Pancreas (tissue), 10 donors: ENCODE results near the gene TSPAN17. TPM values are rescaled to one million over a fixed set of nuclear protein-coding genes. Genes with fewer than 3 reads are reported as not detected.

Experiments
- ATAC-seq, 4 donors: fragments of 200-7000 bp; cut with Tn5 transposase; one replicate each; pipeline versions ENCODE4 v1.8.0 to v1.9.1; 2020; ENCODE audit warnings: mild to moderate bottlenecking in 4 of 4, moderate library complexity in 4 of 4
- DNase-seq, 6 donors: peaks; one replicate each; pipeline ENCODE4 v3.0.0-alpha.2; 2020
- FAIRE-seq: peaks from 2 replicates; lab custom pipeline; 2012; peaks lifted over from hg19 to GRCh38; lab: Jason Lieb, UNC
- H3K27ac ChIP-seq, 4 donors: fragments of 200-600 bp; sonication (generic); 1 replicate in 3 of 4; 2 replicates in 1 of 4; pipeline versions ENCODE4 v1.5.0 to v1.8.0; 2020
- H3K27me3 ChIP-seq, 4 donors: fragments of 200-600 bp; one replicate each; pipeline ENCODE4 v1.8.0; 2021
- H3K36me3 ChIP-seq, 3 donors: fragments of 200-600 bp; sonication (generic) in 1 of 3; one replicate each; pipeline versions ENCODE4 v1.5.0 to v1.8.0; 2020 to 2021
- H3K4me1 ChIP-seq, 3 donors: fragments of 200-600 bp; one replicate each; pipeline ENCODE4 v1.8.0; 2021
- H3K4me3 ChIP-seq, 4 donors: fragments of 200-600 bp; sonication (generic) in 2 of 4; one replicate each; pipeline versions ENCODE4 v1.5.0 to v1.8.0; 2020 to 2021
- H3K9me3 ChIP-seq, 4 donors: fragments of 200-600 bp; one replicate each; pipeline ENCODE4 v1.8.0; 2021
- CTCF ChIP-seq, 4 donors: fragments of 200-600 bp; sonication (generic) in 3 of 4; IDR thresholded peaks; one replicate each; pipeline versions ENCODE4 v1.5.0 to v1.8.0; 2021; ENCODE audit warnings: antibody characterized with exemption in 4 of 4
- WGBS, 2 donors: extraction: QIAGEN DNeasy Blood & Tissue Kit; methylation state at CpG; one replicate each; pipeline ENCODE4 v1.1.7; 2013; 5-methylcytosine and 5-hydroxymethylcytosine counted together
- intact Hi-C, 3 donors: fragments of 100-400 bp; cut with DNase I; formaldehyde crosslinking; loops; one replicate each; pipeline versions ENCODE4 v1.11.1 to v1.14.2; 2022
- polyA plus RNA-seq, 2 donors: library from polyadenylated mRNA; stranded (reverse); fragments of 200-250 nt; gene quantifications; one replicate each; pipeline ENCODE4 v1.2.3, GENCODE V29; 2013
- total RNA-seq, 6 donors: library from RNA; stranded (reverse); fragmentation: NEBNext Ultra II Directional in 4 of 6; extraction: Animal tissue kit (Norgen Biotek cat#: 25700) in 4 of 6; gene quantifications; one replicate each; pipeline versions ENCODE4 v1.2.1 to v1.2.4, GENCODE V29; 2021 to 2023
- donor health status: healthy with polysubstance abuse.
- donor health status: DM: no; HTN: no; CAD: no; lungs with moderate emphysema.
- donor health status: DM: no; HTN: no; CAD: no.
- donor health status: control.
- donor health status: control.
- donor health status: Bipolar disorder and iron deficiency.
- donor health status: DM: yes; HTN: yes; CAD: no.
- donor health status: DM: no; HTN: no; CAD: no.
- donor health status: DM: no; HTN: no; CAD: no.
- donor health status: DM: yes; HTN: yes; CAD: no.

Gene TSPAN17
- total and polyA plus RNA-seq, 8 donors, result 12.4 to 30.1 (median 18.7) TPM

- no peak for ATAC-seq
- no peak for TF ChIP-seq CTCF (IDR thresholded peaks at IDR 0.05)
- WGBS, 2 donors, result 40 to 42% methylated on average over 4 of the region's 4 CpGs
Observed at GRCh38 chr5:176639208-176639607, 8.1 kb upstream of the TSPAN17 start.

DNA sequence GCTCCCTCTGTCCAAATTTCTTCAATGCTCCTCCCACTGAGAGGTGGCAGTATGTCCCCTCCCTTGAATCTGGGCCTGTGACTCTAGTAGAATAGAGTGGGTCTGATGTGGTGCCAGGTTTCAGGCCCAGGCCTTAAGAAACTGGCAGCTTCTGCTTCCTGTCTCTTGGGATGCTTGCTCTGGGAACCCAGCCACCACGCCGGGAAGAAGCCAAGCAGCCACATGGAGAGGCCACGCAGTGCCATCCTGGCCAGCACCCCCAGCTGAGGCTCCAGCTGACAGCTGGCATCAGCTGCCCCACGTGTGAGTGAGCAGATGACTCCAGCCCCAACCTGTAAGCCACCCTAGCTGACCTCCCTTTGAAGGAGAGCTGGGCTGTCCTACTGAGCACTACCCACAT lies 7.3 kb upstream of the TSPAN17 start:
- ATAC-seq (peak in 3 of 4 donors; percentile 40 to 71 (median 56)), DNase-seq (peak in 1 of 6 donors; percentile 56), FAIRE-seq (no peak)
- Histone ChIP-seq H3K36me3 (no peaks in the 10 kb centered on the region), H3K4me3 (no peak overlapping the region), H3K4me1 (no peaks in the 10 kb centered on the region), H3K9me3 (no peaks in the 10 kb centered on the region), H3K27me3 (no peaks in the 10 kb centered on the region), H3K27ac (no peak overlapping the region)
- WGBS, 2 donors, result 59 to 70% methylated on average over 4 of the region's 4 CpGs
- intact Hi-C loops, result no loop called here
- no peak for TF ChIP-seq CTCF (IDR thresholded peaks at IDR 0.05)

More at GRCh38 chr5:176639208-176639607, 8.1 kb upstream of the TSPAN17 start:
- intact Hi-C loops, result no loop called here
- Histone ChIP-seq H3K27ac (no peak overlapping the region), H3K36me3 (no peaks in the 10 kb centered on the region), H3K9me3 (no peaks in the 10 kb centered on the region), H3K4me1 (no peaks in the 10 kb centered on the region), H3K4me3 (no peak overlapping the region), H3K27me3 (no peaks in the 10 kb centered on the region)
- FAIRE-seq, result no peak
- no peak for DNase-seq

DNA sequence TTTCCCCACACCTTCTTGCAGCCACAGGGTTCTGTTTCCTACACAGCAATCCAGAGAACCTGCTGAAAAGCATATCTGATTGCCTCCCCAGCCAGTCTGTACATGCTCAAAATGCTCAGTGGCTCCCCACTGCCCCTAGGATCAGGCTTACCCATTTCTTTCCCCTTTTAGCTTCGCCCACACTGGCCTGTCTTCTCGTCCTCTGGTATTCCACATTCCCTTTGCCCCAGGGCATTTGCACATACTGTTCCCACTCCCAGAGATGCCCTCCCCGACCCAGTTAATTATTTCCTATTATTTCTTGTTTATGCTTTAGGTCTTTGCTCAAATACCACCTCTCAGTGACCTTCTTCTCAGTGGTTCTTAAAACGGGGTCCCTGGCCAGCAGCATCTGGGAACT lies 6.7 kb upstream of the TSPAN17 start:
- no peak overlapping the region for H3K4me3 ChIP-seq
- no peak for ATAC-seq
- intact Hi-C loops, result no loop called here
- no peaks in the 10 kb centered on the region for H3K27me3 ChIP-seq
- H3K27ac ChIP-seq, result no peak overlapping the region
- H3K9me3 ChIP-seq, result no peaks in the 10 kb centered on the region
- DNase-seq, result no peak
- H3K4me1 ChIP-seq, result no peaks in the 10 kb centered on the region
- 63 to 64% methylated on average over 4 of the region's 4 CpGs for WGBS, 2 donors
- no peaks in the 10 kb centered on the region for H3K36me3 ChIP-seq
- FAIRE-seq, result no peak
- no peak for TF ChIP-seq CTCF (IDR thresholded peaks at IDR 0.05)

DNA sequence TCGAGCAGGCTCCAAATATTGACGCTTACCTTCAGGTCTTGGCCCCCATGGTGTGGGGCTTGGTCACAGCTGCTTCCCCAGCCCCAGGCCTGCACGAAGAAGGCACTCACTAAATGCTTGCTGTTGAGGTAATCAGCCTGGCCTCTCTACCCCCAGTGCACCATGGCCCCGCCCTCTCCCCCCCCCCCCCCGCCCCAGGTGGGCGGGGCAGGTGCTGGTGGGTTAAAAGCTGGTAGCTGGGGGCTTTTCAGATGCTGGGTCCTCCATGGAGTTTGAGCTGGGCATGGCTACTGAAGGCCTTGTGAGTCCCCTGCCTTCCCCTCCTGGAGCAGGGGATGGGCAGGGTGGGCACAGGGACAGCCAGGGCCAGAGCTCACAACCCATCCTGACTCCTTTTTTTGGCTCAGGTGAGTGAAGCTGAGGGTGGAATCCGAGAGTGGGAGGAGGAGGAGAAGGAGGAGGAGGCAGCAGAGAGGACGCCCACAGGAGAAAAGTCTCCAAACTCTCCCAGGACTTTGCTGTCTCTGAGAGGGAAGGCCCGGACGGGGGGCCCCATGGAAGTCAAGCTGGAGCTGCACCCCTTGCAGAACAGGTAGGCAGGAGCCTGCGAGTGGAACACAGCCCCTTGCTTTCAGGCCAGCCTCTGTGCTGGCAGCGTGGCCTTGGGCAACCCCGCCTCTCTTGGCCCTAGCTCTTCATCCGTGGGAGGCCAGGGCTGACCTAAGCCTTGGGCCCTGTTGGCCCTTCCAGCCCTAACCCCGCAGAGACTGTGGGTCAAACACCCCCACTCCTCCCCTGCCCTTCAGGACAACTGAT lies 4.4 kb upstream of the TSPAN17 start:
- intact Hi-C loops, result no loop called here

More for the DNA sequence above, 4.4 kb upstream of the TSPAN17 start:
- H3K27me3 ChIP-seq, result no peaks in the 10 kb centered on the region
- WGBS, 2 donors, result 33 to 38% methylated on average over 12 to 14 of the region's 15 CpGs
- H3K27ac ChIP-seq, result no peak overlapping the region
- peaks cover 0 to 3% (median 0%) of the 10 kb centered on the region in 3 donors for H3K4me1 ChIP-seq
- H3K9me3 ChIP-seq, result no peaks in the 10 kb centered on the region
- H3K36me3 ChIP-seq, result no peaks in the 10 kb centered on the region
- no peak overlapping the region for H3K4me3 ChIP-seq
- peak in 2 of 6 donors; percentile 23 to 78 for DNase-seq
- no peak for FAIRE-seq
- ATAC-seq, result no peak
- TF ChIP-seq CTCF (IDR thresholded peaks at IDR 0.05), result no peak
